ENCODE results near the gene RAB43.

GRCh38 chr3:129087138-129087702 lies 34.4 kb downstream of the RAB43 start:
- TF ChIP-seq, protein P1, sequence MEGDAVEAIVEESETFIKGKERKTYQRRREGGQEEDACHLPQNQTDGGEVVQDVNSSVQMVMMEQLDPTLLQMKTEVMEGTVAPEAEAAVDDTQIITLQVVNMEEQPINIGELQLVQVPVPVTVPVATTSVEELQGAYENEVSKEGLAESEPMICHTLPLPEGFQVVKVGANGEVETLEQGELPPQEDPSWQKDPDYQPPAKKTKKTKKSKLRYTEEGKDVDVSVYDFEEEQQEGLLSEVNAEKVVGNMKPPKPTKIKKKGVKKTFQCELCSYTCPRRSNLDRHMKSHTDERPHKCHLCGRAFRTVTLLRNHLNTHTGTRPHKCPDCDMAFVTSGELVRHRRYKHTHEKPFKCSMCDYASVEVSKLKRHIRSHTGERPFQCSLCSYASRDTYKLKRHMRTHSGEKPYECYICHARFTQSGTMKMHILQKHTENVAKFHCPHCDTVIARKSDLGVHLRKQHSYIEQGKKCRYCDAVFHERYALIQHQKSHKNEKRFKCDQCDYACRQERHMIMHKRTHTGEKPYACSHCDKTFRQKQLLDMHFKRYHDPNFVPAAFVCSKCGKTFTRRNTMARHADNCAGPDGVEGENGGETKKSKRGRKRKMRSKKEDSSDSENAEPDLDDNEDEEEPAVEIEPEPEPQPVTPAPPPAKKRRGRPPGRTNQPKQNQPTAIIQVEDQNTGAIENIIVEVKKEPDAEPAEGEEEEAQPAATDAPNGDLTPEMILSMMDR (IDR thresholded peaks at IDR 0.05), result no peak
- no peak for TF ChIP-seq EZH2phosphoT487 (IDR thresholded peaks at IDR 0.05)
